GM06990 (cell line): ENCODE results near the gene ADCY10.

Experiments
- DNase-seq: peaks from one replicate; pipeline ENCODE4 v3.0.0-alpha.2; 2011; ENCODE audit not compliant: insufficient read length; ENCODE audit errors: extremely low read depth
- H3K27me3 ChIP-seq: replicated peaks from 2 replicates; pipeline ENCODE4 v1.6.0; 2011; ENCODE audit warnings: low read length; ENCODE audit not compliant: control insufficient read depth, insufficient read depth
- H3K36me3 ChIP-seq: 2 replicates; pipeline ENCODE4 v1.5.1; 2011; ENCODE audit warnings: low read length; ENCODE audit not compliant: control insufficient read depth, insufficient read depth
- H3K4me3 ChIP-seq: replicated peaks from 2 replicates; pipeline ENCODE4 v1.5.1; 2011; ENCODE audit warnings: low read depth, mild to moderate bottlenecking, control low read depth, low read length
- CTCF ChIP-seq: IDR thresholded peaks from 2 replicates; pipeline ENCODE4 v1.5.1; 2011; ENCODE audit warnings: low read length, control low read depth, mild to moderate bottlenecking, inconsistent platforms; ENCODE audit not compliant: insufficient read depth, poor library complexity, severe bottlenecking

ADCY10 gene

GRCh38 chr1:167790117-167790516, 123.8 kb downstream of the ADCY10 start:
- no peaks in the 10 kb centered on the region for H3K27me3 ChIP-seq
- no peak for TF ChIP-seq CTCF
- DNase-seq, result no peak
- H3K4me3 ChIP-seq, result no peak overlapping the region
- H3K36me3 ChIP-seq, result peaks cover 9% of the 10 kb centered on the region

GRCh38 chr1:167789501-167789900, 124.4 kb downstream of the ADCY10 start:
- Histone ChIP-seq H3K27me3 (no peaks in the 10 kb centered on the region), H3K36me3 (peaks cover 11% of the 10 kb centered on the region)

GRCh38 chr1:167786502-167786901, 127.4 kb downstream of the ADCY10 start:
- Histone ChIP-seq H3K4me3 (no peak overlapping the region), H3K36me3 (peaks cover 11% of the 10 kb centered on the region), H3K27me3 (no peaks in the 10 kb centered on the region)
- no peak for TF ChIP-seq CTCF
- DNase-seq, result no peak

More at GRCh38 chr1:167789501-167789900, 124.4 kb downstream of the ADCY10 start:
- no peak for TF ChIP-seq CTCF
- no peak overlapping the region for H3K4me3 ChIP-seq
- no peak for DNase-seq

- Histone ChIP-seq H3K27me3 (no peaks in the 10 kb centered on the region), H3K36me3 (peaks cover 7% of the 10 kb centered on the region), H3K4me3 (no peak overlapping the region)
- DNase-seq, result no peak
- no peak for TF ChIP-seq CTCF
Measured at GRCh38 chr1:167784876-167785550, 128.9 kb downstream of the ADCY10 start.

GRCh38 chr1:167782946-167783345, 131.0 kb downstream of the ADCY10 start:
- TF ChIP-seq CTCF, result no peak
- Histone ChIP-seq H3K36me3 (peaks cover 2% of the 10 kb centered on the region), H3K4me3 (no peak overlapping the region), H3K27me3 (no peaks in the 10 kb centered on the region)
- no peak for DNase-seq

GRCh38 chr1:167781558-167781957, 132.4 kb downstream of the ADCY10 start:
- no peak for DNase-seq
- no peak for TF ChIP-seq CTCF
- no peak overlapping the region for H3K4me3 ChIP-seq
- H3K36me3 ChIP-seq, result peaks cover 5% of the 10 kb centered on the region
- H3K27me3 ChIP-seq, result no peaks in the 10 kb centered on the region
